ENCODE results near the gene PTPRO. TPM values are rescaled to one million over a fixed set of nuclear protein-coding genes. Genes with fewer than 3 reads are reported as not detected.

Gene PTPRO
- polyA plus RNA-seq, 2 of the 4 experiments (the other 2 are of a cell fraction) = 0.04 TPM; not detected in 1

DNA sequence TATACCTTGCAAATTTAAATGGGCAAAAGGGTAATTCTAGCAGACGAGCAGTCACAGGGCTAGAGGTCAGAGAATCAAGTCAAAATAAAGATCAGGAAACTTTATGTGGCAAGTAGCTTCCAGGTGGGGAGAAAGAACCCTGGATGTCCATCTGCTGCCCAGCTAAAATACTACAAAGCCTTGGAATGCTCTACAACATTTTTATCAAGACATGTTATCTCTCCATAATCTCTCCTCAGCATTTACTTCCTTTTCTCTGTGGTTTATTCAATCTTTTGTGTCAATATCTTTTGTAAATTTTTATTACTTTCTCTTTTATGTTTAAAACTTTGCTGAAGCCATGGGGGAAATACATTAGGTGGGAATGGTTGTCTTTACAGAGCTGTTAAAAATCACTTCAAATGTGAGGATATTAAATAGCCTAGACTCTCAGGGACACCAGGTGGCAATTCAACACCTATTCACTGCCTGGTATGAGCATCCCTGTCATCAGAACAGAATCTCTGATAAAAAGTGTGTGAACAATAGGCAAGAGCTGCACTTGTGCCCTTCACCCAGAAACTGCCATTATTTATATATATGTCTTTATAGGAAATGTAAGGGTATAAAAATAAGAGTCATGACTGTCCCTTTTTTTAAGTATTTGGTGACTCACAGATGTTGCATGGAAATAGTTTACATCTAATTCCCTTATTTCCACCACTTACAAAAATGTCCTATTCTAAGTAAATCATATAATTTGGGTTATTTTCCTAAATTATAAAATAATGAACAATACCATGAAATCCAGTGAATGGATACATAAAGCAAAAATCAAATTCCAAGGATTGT, 314.0 kb downstream of the PTPRO start:
- DNase-seq (ENCODE audit: low read depth in 1 of 2, low spot score in 1 of 2) (no peak), ATAC-seq (no peak), FAIRE-seq (no peak)
- Histone ChIP-seq H3K27ac (0 out of 6 replicates have a peak overlapping the region, but pooled peaks of 1 of the 2 experiments have one; percentile 31), H3K4me2 (no peak overlapping the region; the same call in 2 of the 3 replicates), H3K9me3 (no peaks in the 10 kb centered on the region), H3K4me1 (peaks cover 55% of the 10 kb centered on the region), H3K4me3 (no peak overlapping the region)
- ChIA-PET CTCF (interaction anchor here (1.4 to 1.5 kb wide), 2 partner anchors 42 to 46 kb away, joined by 3 read pairs; no protein-coding TSS in a partner anchor), POLR2A (no interaction called here)
- WGBS (ENCODE audit: missing lambda C conversion rate) = 82% methylated on average over 1 of the region's 1 CpG
- no peak for TF ChIP-seq REST (IDR thresholded peaks at IDR 0.05)
- no peak for TF ChIP-seq FOSL2 (IDR thresholded peaks at IDR 0.05)
- TF ChIP-seq FOSL2 (CRISPR knock-in tag; IDR thresholded peaks at IDR 0.05) = peak; percentile 22; the same call in 1 of the 2 replicates
- no peak for TF ChIP-seq ZNF302 (CRISPR knock-in tag; IDR thresholded peaks at IDR 0.05)
- no peak for TF ChIP-seq MYC (IDR thresholded peaks at IDR 0.05; ENCODE audit: borderline replicate concordance, low read length)
- no peak for TF ChIP-seq HMGXB4 (CRISPR knock-in tag; IDR thresholded peaks at IDR 0.05; ENCODE audit: borderline replicate concordance)
- TF ChIP-seq ZFP36 (IDR thresholded peaks at IDR 0.05; ENCODE audit: borderline replicate concordance, partially characterized antibody) = no peak

DNA sequence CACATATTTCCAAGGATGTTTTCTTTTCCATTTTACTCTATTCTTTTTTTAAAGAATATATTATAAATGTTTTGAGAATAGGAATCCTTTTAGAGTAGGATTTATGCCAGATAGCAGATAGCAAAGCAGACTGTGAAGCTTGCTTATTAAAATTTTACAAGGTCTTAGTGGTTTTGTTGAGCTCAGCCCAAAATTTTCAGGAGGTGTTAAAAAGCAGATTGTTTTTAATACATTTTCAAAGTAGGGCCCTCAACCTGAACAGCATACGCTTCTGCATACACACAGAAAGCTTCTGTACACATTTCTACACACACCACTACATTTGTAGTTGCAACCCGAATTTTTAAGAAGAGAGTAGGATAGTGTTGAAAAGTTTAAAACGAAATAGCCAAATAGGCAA, 315.9 kb downstream of the PTPRO start:
- no peak for TF ChIP-seq ZC3H11A (IDR thresholded peaks at IDR 0.05)
- no peak for TF ChIP-seq HEYL (CRISPR knock-in tag; IDR thresholded peaks at IDR 0.05)
- TF ChIP-seq REST (IDR thresholded peaks at IDR 0.05) = no peak
- no peak for TF ChIP-seq E2F6 (IDR thresholded peaks at IDR 0.05; ENCODE audit: borderline replicate concordance, low read depth)
- TF ChIP-seq PBX3 (IDR thresholded peaks at IDR 0.05) = no peak
- no peak for TF ChIP-seq GATA3 (IDR thresholded peaks at IDR 0.05; ENCODE audit: borderline replicate concordance)
- TF ChIP-seq CBX8 (IDR thresholded peaks at IDR 0.05) = no peak
- no peak for TF ChIP-seq HOXB5 (CRISPR knock-in tag; IDR thresholded peaks at IDR 0.05)
- TF ChIP-seq CHD4 (IDR thresholded peaks at IDR 0.05; ENCODE audit: borderline replicate concordance) = no peak
- TF ChIP-seq KDM1A (IDR thresholded peaks at IDR 0.05; ENCODE audit: low read depth) = no peak
- TF ChIP-seq HMGXB4 (CRISPR knock-in tag; IDR thresholded peaks at IDR 0.05; ENCODE audit: borderline replicate concordance) = no peak
- no peak for TF ChIP-seq EP300 (IDR thresholded peaks at IDR 0.05)
- TF ChIP-seq CHD2 (IDR thresholded peaks at IDR 0.05; ENCODE audit: low read length, partially characterized antibody) = no peak

More for the DNA sequence above, 315.9 kb downstream of the PTPRO start:
- no peak for DNase-seq (ENCODE audit: low read depth in 1 of 2, low spot score in 1 of 2)
- 67% methylated on average over 3 of the region's 3 CpGs for WGBS (ENCODE audit: missing lambda C conversion rate)
- H3K4me2 ChIP-seq = no peak overlapping the region
- H3K4me1 ChIP-seq = peaks cover 43% of the 10 kb centered on the region
- no peak for FAIRE-seq
- no peak overlapping the region for H3K4me3 ChIP-seq
- no peaks in the 10 kb centered on the region for H3K9me3 ChIP-seq
- ATAC-seq = no peak
- CTCF ChIA-PET = no interaction called here
- POLR2A ChIA-PET = no interaction called here
- no peak overlapping the region; a peak in 1 of 6 replicates for H3K27ac ChIP-seq

All from A549 (cell line).